ENCODE data around the gene SEMA4F.

Gene SEMA4F

GRCh38 chr2:74694281-74694680 lies 40.2 kb downstream of the SEMA4F start:
- DNase-seq = no peak
- no peaks in the 10 kb centered on the region for H3K4me1 Mint-ChIP-seq

GRCh38 chr2:74695663-74696062 lies 41.6 kb downstream of the SEMA4F start:
- no peak overlapping the region for H3K27ac Mint-ChIP-seq
- H3K27me3 Mint-ChIP-seq (ENCODE audit: low read depth, poor library complexity) = peaks cover 21% of the 10 kb centered on the region
- H3K4me3 Mint-ChIP-seq = no peak overlapping the region
- no peaks in the 10 kb centered on the region for H3K36me3 Mint-ChIP-seq (ENCODE audit: low read depth)
- H3K9me3 Mint-ChIP-seq = no peaks in the 10 kb centered on the region
- TF ChIP-seq CTCF (IDR thresholded peaks at IDR 0.05) = no peak
- DNase-seq = no peak
- no peaks in the 10 kb centered on the region for H3K4me1 Mint-ChIP-seq

More at GRCh38 chr2:74694281-74694680, 40.2 kb downstream of the SEMA4F start:
- Mint-ChIP-seq H3K4me3 (no peak overlapping the region), H3K27ac (no peak overlapping the region), H3K36me3 (ENCODE audit: low read depth) (no peaks in the 10 kb centered on the region), H3K9me3 (no peaks in the 10 kb centered on the region), H3K27me3 (ENCODE audit: low read depth, poor library complexity) (peaks cover 23% of the 10 kb centered on the region)
- no peak for TF ChIP-seq CTCF (IDR thresholded peaks at IDR 0.05)

- Mint-ChIP-seq H3K4me3 (no peak overlapping the region), H3K36me3 (ENCODE audit: low read depth) (no peaks in the 10 kb centered on the region)
- TF ChIP-seq CTCF (IDR thresholded peaks at IDR 0.05) = no peak
These were observed 42.8 kb downstream of the SEMA4F start for GRCh38 chr2:74696829-74697228.

GRCh38 chr2:74700643-74701372 lies 46.8 kb downstream of the SEMA4F start:
- Mint-ChIP-seq H3K4me3 (no peak overlapping the region), H3K4me1 (peaks cover 5% of the 10 kb centered on the region), H3K27me3 (ENCODE audit: low read depth, poor library complexity) (peaks cover 17% of the 10 kb centered on the region), H3K9me3 (no peaks in the 10 kb centered on the region), H3K27ac (no peak overlapping the region), H3K36me3 (ENCODE audit: low read depth) (no peaks in the 10 kb centered on the region)
- no peak for DNase-seq
- TF ChIP-seq CTCF (IDR thresholded peaks at IDR 0.05) = no peak

More at GRCh38 chr2:74696829-74697228, 42.8 kb downstream of the SEMA4F start:
- no peak for DNase-seq
- H3K4me1 Mint-ChIP-seq = peaks cover 5% of the 10 kb centered on the region
- H3K27ac Mint-ChIP-seq = no peak overlapping the region
- H3K27me3 Mint-ChIP-seq (ENCODE audit: low read depth, poor library complexity) = peaks cover 26% of the 10 kb centered on the region
- H3K9me3 Mint-ChIP-seq = no peaks in the 10 kb centered on the region

GRCh38 chr2:74702001-74702715 lies 48.1 kb downstream of the SEMA4F start:
- Mint-ChIP-seq H3K9me3 (no peaks in the 10 kb centered on the region), H3K27me3 (ENCODE audit: low read depth, poor library complexity) (peaks cover 17% of the 10 kb centered on the region), H3K36me3 (ENCODE audit: low read depth) (no peaks in the 10 kb centered on the region), H3K27ac (no peak overlapping the region), H3K4me1 (peaks cover 5% of the 10 kb centered on the region), H3K4me3 (no peak overlapping the region)
- TF ChIP-seq CTCF (IDR thresholded peaks at IDR 0.05) = no peak
- DNase-seq = no peak
